ENCODE results near the gene TNFRSF1B. TPM values are rescaled to one million over a fixed set of nuclear protein-coding genes. Genes with fewer than 3 reads are reported as not detected.
A peak's percentile ranks its signal among the peaks of the same experiment; 100 is the strongest.

TNFRSF1B gene
- total RNA-seq, 4 donors from 2014 or later, result 4.4 to 20.4 (median 9.0) TPM

DNA sequence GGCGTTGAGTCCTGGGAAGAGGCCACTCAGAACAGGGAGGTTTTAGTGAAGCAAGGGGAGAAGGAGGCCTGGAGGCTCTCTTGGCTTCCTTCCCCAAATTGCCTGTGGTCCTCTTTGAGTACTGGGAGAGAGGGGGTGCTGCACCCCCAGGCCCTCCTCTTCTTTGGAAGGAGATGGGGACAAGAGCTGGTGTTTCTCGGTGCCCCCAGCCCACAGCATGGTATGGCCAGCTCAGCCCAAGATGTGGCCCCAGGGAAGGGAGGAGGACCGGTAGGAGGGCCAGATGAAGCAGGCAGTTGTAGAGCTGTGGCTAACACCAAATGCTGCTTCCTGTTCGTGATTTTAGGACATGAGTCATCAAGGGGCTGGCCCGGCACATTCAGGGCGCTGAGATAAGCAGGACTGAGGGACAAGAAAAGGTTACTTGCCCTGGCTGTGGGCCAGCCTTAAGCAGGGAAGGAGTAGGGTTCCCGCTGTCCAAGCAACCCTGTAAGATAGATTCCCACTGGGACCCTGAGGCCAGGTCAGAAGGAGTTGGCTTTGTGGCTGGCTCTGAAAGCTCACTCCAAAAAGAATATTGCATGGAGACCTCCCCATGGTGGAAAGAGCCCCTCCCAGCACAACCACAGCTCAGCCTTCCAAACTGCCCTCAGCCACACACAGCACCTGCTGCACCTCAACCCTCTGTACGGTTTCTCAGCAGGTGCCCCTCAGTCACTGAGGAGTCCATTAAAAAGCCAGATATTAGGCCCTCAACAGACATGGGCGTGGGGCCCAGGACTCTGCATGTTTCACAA lies 4.9 kb upstream of the TNFRSF1B start:
- Histone ChIP-seq H3K9me3 (no peaks in the 10 kb centered on the region), H3K27ac (peak overlapping the region in 2 of 3 donors; percentile 39 to 64), H3K36me3 (no peaks in the 10 kb centered on the region), H3K4me1 (peaks cover 11 to 49% of the 10 kb centered on the region in 2 donors), H3K27me3 (no peaks in the 10 kb centered on the region), H3K4me3 (replicated peaks in 1 of 3) (no peak overlapping the region)
- intact Hi-C loops (cut with DNase I), result no loop called here
- peak in 1 of 2 donors; percentile 24 for TF ChIP-seq POLR2A (IDR thresholded peaks at IDR 0.05)
- TF ChIP-seq, protein P1, sequence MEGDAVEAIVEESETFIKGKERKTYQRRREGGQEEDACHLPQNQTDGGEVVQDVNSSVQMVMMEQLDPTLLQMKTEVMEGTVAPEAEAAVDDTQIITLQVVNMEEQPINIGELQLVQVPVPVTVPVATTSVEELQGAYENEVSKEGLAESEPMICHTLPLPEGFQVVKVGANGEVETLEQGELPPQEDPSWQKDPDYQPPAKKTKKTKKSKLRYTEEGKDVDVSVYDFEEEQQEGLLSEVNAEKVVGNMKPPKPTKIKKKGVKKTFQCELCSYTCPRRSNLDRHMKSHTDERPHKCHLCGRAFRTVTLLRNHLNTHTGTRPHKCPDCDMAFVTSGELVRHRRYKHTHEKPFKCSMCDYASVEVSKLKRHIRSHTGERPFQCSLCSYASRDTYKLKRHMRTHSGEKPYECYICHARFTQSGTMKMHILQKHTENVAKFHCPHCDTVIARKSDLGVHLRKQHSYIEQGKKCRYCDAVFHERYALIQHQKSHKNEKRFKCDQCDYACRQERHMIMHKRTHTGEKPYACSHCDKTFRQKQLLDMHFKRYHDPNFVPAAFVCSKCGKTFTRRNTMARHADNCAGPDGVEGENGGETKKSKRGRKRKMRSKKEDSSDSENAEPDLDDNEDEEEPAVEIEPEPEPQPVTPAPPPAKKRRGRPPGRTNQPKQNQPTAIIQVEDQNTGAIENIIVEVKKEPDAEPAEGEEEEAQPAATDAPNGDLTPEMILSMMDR (IDR thresholded peaks at IDR 0.05), result no peak
- 42 to 57% methylated on average over 9 of the region's 9 CpGs for WGBS, 2 donors
- DNase-seq, result peak; percentile 71 to 72

- Histone ChIP-seq H3K4me1 (peaks cover 14 to 45% of the 10 kb centered on the region in 2 donors), H3K4me3 (replicated peaks in 1 of 3) (no peak overlapping the region), H3K36me3 (no peaks in the 10 kb centered on the region), H3K27me3 (no peaks in the 10 kb centered on the region), H3K9me3 (no peaks in the 10 kb centered on the region), H3K27ac (peak overlapping the region in 2 of 3 donors; percentile 39 to 64)
- no peak for DNase-seq
- intact Hi-C loops (cut with DNase I), result no loop called here
- WGBS, 2 donors, result 90 to 96% methylated on average over 8 to 11 of the region's 11 CpGs
- TF ChIP-seq, protein P1 (IDR thresholded peaks at IDR 0.05), result no peak
- no peak for TF ChIP-seq POLR2A (IDR thresholded peaks at IDR 0.05)
Observed at GRCh38 chr1:12162459-12163137, 4.2 kb upstream of the TNFRSF1B start.

DNA sequence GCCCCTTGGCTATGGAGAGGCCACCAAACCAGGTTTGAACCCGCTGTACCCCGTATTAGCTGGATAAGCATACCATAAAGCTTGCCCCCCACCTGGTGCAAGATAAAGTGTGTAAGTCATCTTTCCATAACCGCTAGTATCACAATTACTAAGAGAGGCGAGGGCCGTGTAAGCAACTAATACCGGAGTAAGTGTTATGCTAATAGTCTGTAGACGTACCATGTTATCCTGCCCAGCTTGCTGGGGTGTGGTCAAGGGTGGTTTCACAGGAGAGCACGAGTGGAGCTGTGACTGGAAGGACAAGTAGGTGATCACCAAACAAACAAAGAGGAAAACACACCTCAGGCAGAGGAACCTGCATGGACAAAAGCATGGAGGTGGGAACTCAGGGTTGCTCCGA lies 3.6 kb upstream of the TNFRSF1B start:
- no peak overlapping the region for H3K27ac ChIP-seq
- intact Hi-C loops (cut with DNase I), result no loop called here
- WGBS, 2 donors, result 79 to 80% methylated on average over 9 of the region's 9 CpGs
- no peaks in the 10 kb centered on the region for H3K36me3 ChIP-seq
- H3K4me3 ChIP-seq (replicated peaks in 1 of 3), result no peak overlapping the region
- TF ChIP-seq, protein P1 (IDR thresholded peaks at IDR 0.05), result no peak
- TF ChIP-seq POLR2A (IDR thresholded peaks at IDR 0.05), result no peak
- H3K4me1 ChIP-seq, result peaks cover 10 to 39% of the 10 kb centered on the region in 2 donors
- H3K27me3 ChIP-seq, result no peaks in the 10 kb centered on the region
- no peak for DNase-seq
- H3K9me3 ChIP-seq, result no peaks in the 10 kb centered on the region

GRCh38 chr1:12164210-12164609 lies 2.6 kb upstream of the TNFRSF1B start:
- H3K27me3 ChIP-seq, result no peaks in the 10 kb centered on the region
- 83 to 91% methylated on average over 5 of the region's 5 CpGs for WGBS, 2 donors

More at GRCh38 chr1:12164210-12164609, 2.6 kb upstream of the TNFRSF1B start:
- H3K9me3 ChIP-seq, result no peaks in the 10 kb centered on the region
- H3K4me1 ChIP-seq, result peaks cover 4 to 31% of the 10 kb centered on the region in 2 donors
- no peaks in the 10 kb centered on the region for H3K36me3 ChIP-seq
- no peak overlapping the region for H3K27ac ChIP-seq
- no peak for DNase-seq
- H3K4me3 ChIP-seq (replicated peaks in 1 of 3), result no peak overlapping the region
- intact Hi-C loops (cut with DNase I), result no loop called here
- TF ChIP-seq, protein P1 (IDR thresholded peaks at IDR 0.05), result no peak
- no peak for TF ChIP-seq POLR2A (IDR thresholded peaks at IDR 0.05)
